GM12878 (cell line): Measurements from ENCODE around the gene TUBB. TPM values are rescaled to one million over a fixed set of nuclear protein-coding genes. Genes with fewer than 3 reads are reported as not detected.

Source experiments
- BCL3 ChIP-seq: IDR thresholded peaks from 2 replicates; pipeline ENCODE4 v1.6.1; 2011; ENCODE audit warnings: borderline replicate concordance, low read depth, mild to moderate bottlenecking, moderate library complexity, low read length; ENCODE audit not compliant: insufficient read depth, poor library complexity, severe bottlenecking
- EGR1 ChIP-seq, 2 experiments: IDR thresholded peaks; 1 replicate in 1 of 2; 2 replicates in 1 of 2; pipeline ENCODE4 v1.6.1; 2011 to 2012; ENCODE audit warnings: low read depth in 2 of 2, low read length in 2 of 2, borderline replicate concordance in 1 of 2, mild to moderate bottlenecking in 1 of 2, moderate library complexity in 1 of 2
- MTA3 ChIP-seq: IDR thresholded peaks from 2 replicates; pipeline ENCODE4 v1.6.1; 2012; ENCODE audit warnings: low read length, inconsistent platforms, borderline replicate concordance
- NR2F1 ChIP-seq: fragments of 450-650 bp; conservative IDR thresholded peaks from 2 replicates; pipeline ENCODE4 v1.6.1; 2017; ENCODE audit warnings: mild to moderate bottlenecking
- ZNF687 ChIP-seq: fragments of 450-650 bp; IDR thresholded peaks from 2 replicates; pipeline ENCODE4 v1.6.1; 2017; ENCODE audit warnings: mild to moderate bottlenecking, moderate library complexity
- ZSCAN29 ChIP-seq: fragments of 450-650 bp; IDR thresholded peaks from 2 replicates; pipeline ENCODE4 v1.6.1; 2017; ENCODE audit warnings: mild to moderate bottlenecking, moderate library complexity
- polyA plus RNA-seq, 11 experiments: library from polyadenylated mRNA; depleted of rRNA in 4 of 11; unstranded in 6 of 11; stranded (reverse) in 5 of 11; fragments of >200 nt; fragmentation: Nextera tagmentation in 4 of 11; fragmentation: Illumina TruSeq in 1 of 11; extraction: Ambion mirVana in 4 of 11; extraction: Trizol in 1 of 11; gene quantifications; 1 replicate in 1 of 11; 2 replicates in 10 of 11; pipeline versions ENCODE4 v1.2.1 to v1.2.3, GENCODE V29; 2011 to 2016; ENCODE audit warnings: inconsistent platforms in 2 of 11, missing spikeins in 2 of 11, low read depth in 1 of 11
- total RNA-seq, 4 experiments: library from RNA; depleted of rRNA in 3 of 4; stranded (reverse); fragments of >200 nt in 3 of 4; fragmentation: Illumina TruSeq in 1 of 4; extraction: Trizol in 1 of 4; gene quantifications; 2 replicates each; pipeline versions ENCODE4 v1.2.1 to v1.2.3, GENCODE V29; 2013 to 2021

Gene TUBB
- total and polyA plus RNA-seq, 10 of the 15 experiments (the other 5 are each of a cell fraction or from before 2014, with no cell fraction given) = 1,039 to 3,052 (median 1,656) TPM

GRCh38 chr6:30684386-30685156 is 35.6 kb upstream of the TUBB start (continued):
- peak in 1 of 2 experiments; percentile 30; a peak in 1 of 3 replicates for TF ChIP-seq EGR1 (IDR thresholded peaks at IDR 0.05; ENCODE audit: borderline replicate concordance in 1 of 2, low read depth in 2 of 2, low read length in 2 of 2)
- no peak for TF ChIP-seq BCL3
- no peak for TF ChIP-seq MTA3
- no peak for TF ChIP-seq ZSCAN29
- peak; percentile 35; the same call in 1 of the 2 replicates for TF ChIP-seq ZNF687
- no peak for TF ChIP-seq NR2F1
